DND-41 (cell line): ENCODE measurements around the gene FOXO4.

Experiments
- ATAC-seq: fragments of 200-7000 bp; cut with Tn5 transposase; 3 replicates; pipeline ENCODE4 v1.9.1; 2021; ENCODE audit warnings: low read depth; ENCODE audit not compliant: insufficient read depth
- DNase-seq: peaks from one replicate; pipeline ENCODE4 v3.0.0-alpha.2; 2020
- H2AFZ ChIP-seq: 2 replicates; pipeline ENCODE4 v1.6.0; 2012; ENCODE audit warnings: low read depth, low read length
- H3K27ac ChIP-seq: 2 replicates; pipeline ENCODE4 v1.5.1; 2012; ENCODE audit warnings: low read length, inconsistent platforms
- H3K27me3 ChIP-seq: fragments of 200-600 bp; sonication (generic); 2 replicates; pipeline ENCODE4 v1.6.0; 2012; ENCODE audit warnings: low read length, mild to moderate bottlenecking, inconsistent platforms; ENCODE audit not compliant: insufficient read depth, poor library complexity
- H3K36me3 ChIP-seq: 2 replicates; pipeline ENCODE4 v1.5.1; 2012; ENCODE audit warnings: low read length, inconsistent platforms; ENCODE audit not compliant: insufficient read depth
- H3K4me1 ChIP-seq: 2 replicates; pipeline ENCODE4 v1.5.1; 2012; ENCODE audit warnings: mild to moderate bottlenecking, low read length; ENCODE audit not compliant: insufficient read depth
- H3K4me2 ChIP-seq: 2 replicates; pipeline ENCODE4 v1.6.0; 2012; ENCODE audit warnings: mild to moderate bottlenecking, moderate library complexity, low read length, inconsistent platforms; ENCODE audit not compliant: insufficient read depth
- H3K4me3 ChIP-seq, 2 experiments: fragments of 200-600 bp in 1 of 2; shearing (Covaris generic) in 1 of 2; 2 replicates each; pipeline ENCODE4 v1.5.1; 2012 to 2016; ENCODE audit warnings: inconsistent platforms in 2 of 2, low read length in 2 of 2, mild to moderate bottlenecking in 2 of 2, low read depth in 1 of 2, moderate library complexity in 1 of 2
- H3K79me2 ChIP-seq: 2 replicates; pipeline ENCODE4 v1.6.0; 2012; ENCODE audit warnings: low read length, inconsistent platforms; ENCODE audit not compliant: insufficient read depth
- H3K9ac ChIP-seq: 2 replicates; pipeline ENCODE4 v1.6.0; 2012; ENCODE audit warnings: low read depth, mild to moderate bottlenecking, inconsistent platforms, low read length, moderate library complexity
- H3K9me3 ChIP-seq: 2 replicates; pipeline ENCODE4 v1.5.1; 2012; ENCODE audit warnings: low read length, moderate library complexity, mild to moderate bottlenecking, inconsistent platforms; ENCODE audit not compliant: insufficient read depth, severe bottlenecking
- H4K20me1 ChIP-seq: 2 replicates; pipeline ENCODE4 v1.6.0; 2012; ENCODE audit warnings: low read length; ENCODE audit not compliant: insufficient read depth
- CTCF ChIP-seq: IDR thresholded peaks from 2 replicates; pipeline ENCODE4 v1.5.1; 2012; ENCODE audit warnings: borderline replicate concordance, low read length, moderate library complexity, mild to moderate bottlenecking; ENCODE audit not compliant: poor library complexity, severe bottlenecking; ENCODE audit errors: extremely low read depth
- EZH2 ChIP-seq: IDR thresholded peaks from 3 replicates; pipeline ENCODE4 v1.6.1; 2012; ENCODE audit warnings: borderline replicate concordance, low read depth, mild to moderate bottlenecking, moderate library complexity, low read length, inconsistent platforms; ENCODE audit not compliant: severe bottlenecking

The FOXO4 gene

GRCh38 chrX:71147496-71148277 lies 52.0 kb downstream of the FOXO4 start:
- no peaks in the 10 kb centered on the region for H3K27me3 ChIP-seq
- DNase-seq, result no peak
- no peak overlapping the region for H3K4me3 ChIP-seq
- no peak for ATAC-seq
- no peaks in the 10 kb centered on the region for H3K4me1 ChIP-seq
- H2AFZ ChIP-seq, result no peak overlapping the region
- H3K9ac ChIP-seq, result no peak overlapping the region
- H3K27ac ChIP-seq, result no peak overlapping the region
- no peaks in the 10 kb centered on the region for H3K36me3 ChIP-seq
- no peaks in the 10 kb centered on the region for H3K79me2 ChIP-seq
- no peaks in the 10 kb centered on the region for H3K9me3 ChIP-seq
- no peaks in the 10 kb centered on the region for H4K20me1 ChIP-seq
- TF ChIP-seq EZH2, result no peak
- no peak for TF ChIP-seq CTCF
- H3K4me2 ChIP-seq, result no peak overlapping the region

GRCh38 chrX:71148278-71148663 lies 52.6 kb downstream of the FOXO4 start:
- no peaks in the 10 kb centered on the region for H3K36me3 ChIP-seq
- no peaks in the 10 kb centered on the region for H4K20me1 ChIP-seq
- H3K9ac ChIP-seq, result no peak overlapping the region
- H3K9me3 ChIP-seq, result no peaks in the 10 kb centered on the region
- ATAC-seq (no peak), DNase-seq (no peak)
- no peak overlapping the region for H3K4me2 ChIP-seq
- no peaks in the 10 kb centered on the region for H3K27me3 ChIP-seq
- no peak overlapping the region for H2AFZ ChIP-seq
- no peaks in the 10 kb centered on the region for H3K4me1 ChIP-seq
- no peak overlapping the region for H3K4me3 ChIP-seq
- H3K27ac ChIP-seq, result no peak overlapping the region
- no peak for TF ChIP-seq CTCF
- no peak for TF ChIP-seq EZH2
- no peaks in the 10 kb centered on the region for H3K79me2 ChIP-seq

- no peak for ATAC-seq
- TF ChIP-seq CTCF, result no peak
- no peak for TF ChIP-seq EZH2
- H3K27ac ChIP-seq, result no peak overlapping the region
- H3K36me3 ChIP-seq, result no peaks in the 10 kb centered on the region
- no peak for DNase-seq
- H3K9me3 ChIP-seq, result no peaks in the 10 kb centered on the region
- no peaks in the 10 kb centered on the region for H4K20me1 ChIP-seq
- H2AFZ ChIP-seq, result no peak overlapping the region
- no peak overlapping the region for H3K4me3 ChIP-seq
- no peaks in the 10 kb centered on the region for H3K27me3 ChIP-seq
- H3K9ac ChIP-seq, result no peak overlapping the region
- no peaks in the 10 kb centered on the region for H3K79me2 ChIP-seq
- H3K4me1 ChIP-seq, result no peaks in the 10 kb centered on the region
- H3K4me2 ChIP-seq, result no peak overlapping the region
Measured at GRCh38 chrX:71151366-71151765, 55.7 kb downstream of the FOXO4 start.
